CD4-positive, alpha-beta T cell treated with Interferon alpha-2 for 1 hour (primary cell): ENCODE results near the gene LIG1.

Experiments used
- DNase-seq, 2 donors: peaks; one replicate each; pipeline ENCODE4 v3.0.0-alpha.2; 2020 to 2022

LIG1 gene

DNA sequence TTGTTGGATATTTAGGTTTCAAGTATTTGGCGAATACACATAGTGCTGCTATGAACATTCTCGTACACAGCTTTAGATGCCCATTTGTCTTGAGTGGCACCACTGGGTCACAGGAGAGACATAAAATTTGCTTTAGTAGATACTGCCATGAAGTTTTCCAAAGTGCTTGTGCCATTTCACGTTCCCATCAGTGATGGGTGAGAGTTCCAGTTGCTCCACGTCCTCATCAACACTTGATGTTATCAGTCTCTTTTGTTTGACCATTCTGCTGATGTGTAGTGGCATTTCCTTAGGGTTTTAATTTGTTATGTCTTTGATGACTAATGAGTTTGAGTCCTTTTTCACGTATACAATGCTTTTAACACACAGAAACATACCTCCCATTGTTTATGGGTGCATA, 11.4 kb upstream of the LIG1 start:
- no peak for DNase-seq

DNA sequence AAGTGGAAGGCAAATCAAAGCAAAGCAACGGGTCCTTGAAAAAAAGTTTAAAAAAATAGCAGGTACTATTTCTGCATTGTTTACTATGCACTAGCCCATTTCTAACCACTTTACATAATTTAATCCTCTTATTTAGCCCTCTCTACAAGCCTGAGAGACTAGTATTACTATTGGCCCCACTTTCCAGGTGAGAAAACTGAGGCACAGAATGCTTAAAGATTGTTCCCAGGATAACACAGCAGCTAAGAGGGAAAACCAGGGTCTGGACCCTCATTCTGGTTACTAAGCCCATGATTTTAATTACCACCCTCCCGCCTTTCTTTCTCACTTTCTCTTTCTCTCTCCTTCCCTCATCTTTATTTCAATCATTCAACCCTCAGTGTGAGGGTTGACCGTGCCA, 6.1 kb upstream of the LIG1 start:
- DNase-seq, result no peak

DNA sequence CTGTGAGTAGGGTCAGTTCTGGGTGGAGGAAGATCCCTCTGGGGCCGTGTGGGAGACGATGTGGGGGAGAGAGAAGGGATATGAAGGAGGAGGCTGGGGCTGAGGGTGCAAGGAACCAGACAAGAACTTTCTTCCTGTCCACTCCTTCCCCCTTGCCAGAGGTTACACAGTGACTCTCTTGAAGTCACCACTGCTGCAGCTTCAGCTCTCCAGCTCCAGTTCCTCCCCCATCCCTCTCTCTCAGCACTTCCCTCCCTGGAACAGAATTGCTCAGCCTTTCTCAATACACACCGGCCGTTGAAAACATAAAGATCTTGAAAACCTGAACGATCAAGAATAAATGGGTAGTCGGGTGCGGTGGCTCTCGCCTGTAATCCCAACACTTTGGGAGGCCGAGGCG, 5.4 kb upstream of the LIG1 start:
- no peak for DNase-seq

DNA sequence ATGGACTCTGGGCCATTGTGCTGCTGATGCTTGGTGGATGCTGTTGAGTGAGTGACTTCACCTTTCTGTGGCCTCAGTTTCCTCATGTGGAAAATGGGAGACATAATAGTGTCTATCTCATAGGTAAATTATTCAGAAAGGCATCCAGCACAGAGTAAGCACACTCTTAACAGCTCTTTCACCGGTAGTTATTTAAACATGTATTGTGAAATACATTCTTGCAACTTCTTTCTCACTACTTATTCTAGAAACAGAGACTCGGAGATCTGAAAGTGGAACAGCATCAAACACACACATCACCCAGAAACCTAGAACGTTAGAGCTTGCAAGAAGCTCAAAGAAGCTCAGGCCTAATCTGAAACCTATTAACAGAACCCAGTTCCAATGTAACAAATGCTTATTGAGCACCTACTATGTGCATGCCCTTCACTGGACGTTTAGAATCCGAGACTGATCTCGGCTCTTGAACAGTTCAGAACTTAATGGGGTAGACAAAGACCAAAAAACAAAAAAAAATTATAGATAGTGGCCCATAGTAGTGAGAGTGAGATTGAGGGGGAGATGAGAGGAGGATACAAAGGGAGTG, 4.4 kb upstream of the LIG1 start:
- DNase-seq, result no peak

DNA sequence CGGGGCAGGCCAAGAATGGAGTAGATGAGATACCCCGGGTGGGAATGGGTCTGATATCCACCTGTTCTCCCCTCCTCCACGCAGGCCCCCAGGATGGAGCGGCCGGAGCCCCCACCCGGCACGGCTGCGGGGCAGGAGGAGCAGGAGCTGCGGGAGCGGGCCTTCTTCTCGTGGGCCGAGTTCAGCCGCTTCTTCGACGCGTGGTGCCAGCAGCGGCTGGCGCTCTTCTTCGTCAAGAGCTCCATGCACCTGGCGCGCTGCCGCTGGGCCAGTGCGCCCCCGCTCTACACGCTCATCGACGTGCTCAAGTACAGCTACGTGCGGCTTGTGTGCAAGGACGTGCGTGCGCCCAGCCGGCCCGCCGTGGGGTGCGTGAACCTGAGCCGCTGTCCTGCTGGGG, 1.6 kb upstream of the LIG1 start:
- no peak for DNase-seq

DNA sequence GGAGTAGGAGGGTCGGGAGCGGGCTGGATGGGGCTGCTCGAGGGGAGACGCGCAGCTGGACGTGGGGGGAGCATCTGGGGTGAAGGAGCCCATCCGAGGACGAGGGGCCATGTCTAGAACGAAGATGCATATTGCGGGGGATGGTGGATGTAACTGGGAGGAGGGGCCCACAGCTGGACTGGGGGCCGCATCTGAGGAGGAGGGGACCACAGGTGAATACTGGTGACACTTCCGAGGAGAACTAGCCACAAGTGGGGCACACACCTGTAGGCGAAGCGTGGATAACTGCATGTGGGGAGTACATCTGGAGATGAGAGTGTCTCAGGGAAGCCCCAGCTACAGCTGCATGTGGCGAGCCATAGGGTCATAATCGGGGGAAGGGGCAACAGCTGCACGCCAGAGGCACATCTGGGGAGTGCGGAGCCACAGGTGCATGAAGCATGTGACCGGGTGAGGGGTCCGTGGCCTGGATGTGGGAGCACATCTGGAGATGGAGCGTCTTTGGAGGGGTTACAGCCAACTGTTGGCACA, 738 bp upstream of the LIG1 start:
- DNase-seq, result no peak

DNA sequence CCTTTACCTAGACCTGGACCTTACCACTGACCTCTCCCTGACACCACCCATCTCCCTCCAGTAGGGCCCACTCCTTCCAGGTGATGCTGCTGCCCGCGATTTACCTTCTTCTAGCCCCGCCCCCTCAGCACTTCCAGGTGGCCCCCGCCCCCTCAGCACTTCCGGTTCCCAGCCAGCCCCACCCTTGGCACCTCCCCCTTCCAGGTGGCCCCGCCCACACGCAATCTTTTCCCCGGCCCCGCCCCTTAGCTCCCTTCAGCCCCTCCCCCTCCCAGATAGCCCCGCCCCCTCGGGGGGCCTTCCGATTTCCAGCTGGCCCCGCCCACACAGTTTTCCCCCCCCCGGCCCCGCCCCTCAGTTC, 586 bp downstream of the LIG1 start:
- DNase-seq, result peak; percentile 84 to 93

DNA sequence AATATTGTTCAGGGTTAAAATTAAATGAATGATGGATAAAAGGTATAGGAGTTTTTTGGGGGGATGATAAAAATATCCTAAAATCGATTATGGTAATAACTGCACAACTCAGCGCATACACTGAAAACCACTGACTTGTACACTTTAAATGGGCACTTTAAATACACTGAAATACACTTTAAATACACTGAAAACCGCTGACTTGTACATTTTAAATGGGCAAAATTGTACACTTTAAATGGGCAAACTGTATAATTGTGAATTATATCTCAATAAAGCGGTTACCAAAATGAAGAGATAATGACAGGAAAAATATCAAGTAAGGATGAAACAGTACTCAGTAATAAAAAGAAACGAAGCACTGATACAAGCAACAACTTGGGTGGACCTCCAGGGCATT, 1.5 kb downstream of the LIG1 start:
- no peak for DNase-seq

DNA sequence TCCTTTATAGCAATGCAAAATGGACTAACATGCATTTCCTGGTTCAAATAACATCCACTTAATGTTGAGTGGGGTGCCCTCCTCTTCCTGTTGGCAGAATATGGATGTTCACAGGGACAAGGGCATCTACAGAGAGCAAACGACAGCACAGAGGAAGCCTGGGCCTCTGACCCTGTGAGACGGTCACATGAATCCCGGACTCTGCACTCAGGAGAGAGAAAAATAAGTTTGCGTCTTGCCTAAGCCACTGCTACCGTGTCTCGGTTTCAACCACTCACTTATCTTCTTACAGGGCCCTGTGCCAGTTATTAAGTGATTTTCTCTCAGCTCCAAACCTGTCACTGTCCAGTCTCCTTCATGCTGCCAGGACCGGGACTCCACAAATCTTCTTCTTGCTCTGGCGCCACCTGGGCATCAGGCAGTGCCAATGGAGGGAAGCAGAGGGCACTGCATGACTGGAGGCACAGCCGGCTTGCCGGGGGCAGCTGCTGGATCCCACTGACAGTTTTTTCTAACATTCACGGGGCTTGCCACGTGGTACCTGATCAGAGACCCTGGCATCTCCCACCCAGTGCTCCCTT, 11.8 kb downstream of the LIG1 start:
- DNase-seq, result no peak

DNA sequence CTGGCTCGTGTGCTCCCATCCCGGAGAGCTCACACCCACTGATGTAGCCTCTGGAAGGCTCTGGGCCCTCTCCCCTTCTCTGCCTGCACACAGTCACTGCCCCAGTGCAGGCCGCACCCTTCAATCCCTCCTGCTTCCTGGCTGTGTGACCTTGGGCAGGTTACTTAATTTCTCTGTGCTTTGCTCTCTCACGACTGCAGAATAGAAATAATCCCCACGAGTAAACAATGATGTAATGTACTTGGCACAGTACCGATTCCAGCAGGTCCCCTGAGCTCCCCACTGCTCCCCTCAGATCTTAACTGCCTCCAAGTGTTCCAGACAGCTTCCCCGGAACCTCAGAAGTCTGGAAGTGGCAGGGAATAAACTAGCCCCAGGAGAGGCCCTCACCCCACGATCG, 16.1 kb downstream of the LIG1 start:
- DNase-seq, result no peak

DNA sequence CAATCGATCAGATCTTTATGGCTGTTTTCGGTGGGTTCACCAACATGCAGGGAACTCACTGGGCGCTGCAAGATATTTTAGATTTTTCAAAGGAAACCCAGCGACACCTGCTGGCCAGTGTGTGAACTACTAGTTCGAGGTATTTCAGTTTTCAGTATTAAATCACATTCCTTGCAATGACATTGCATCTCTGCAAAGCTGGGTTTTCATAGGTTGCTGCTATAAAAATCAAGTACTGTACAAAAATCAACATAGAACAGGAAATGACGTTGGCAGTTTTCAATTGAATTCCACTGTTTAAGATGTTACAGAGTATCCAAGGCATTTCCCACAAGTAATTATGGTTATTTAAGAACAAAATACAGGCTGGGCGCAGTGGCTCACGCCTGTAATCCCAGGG, 17.6 kb downstream of the LIG1 start:
- peak; percentile 38 to 74 for DNase-seq

DNA sequence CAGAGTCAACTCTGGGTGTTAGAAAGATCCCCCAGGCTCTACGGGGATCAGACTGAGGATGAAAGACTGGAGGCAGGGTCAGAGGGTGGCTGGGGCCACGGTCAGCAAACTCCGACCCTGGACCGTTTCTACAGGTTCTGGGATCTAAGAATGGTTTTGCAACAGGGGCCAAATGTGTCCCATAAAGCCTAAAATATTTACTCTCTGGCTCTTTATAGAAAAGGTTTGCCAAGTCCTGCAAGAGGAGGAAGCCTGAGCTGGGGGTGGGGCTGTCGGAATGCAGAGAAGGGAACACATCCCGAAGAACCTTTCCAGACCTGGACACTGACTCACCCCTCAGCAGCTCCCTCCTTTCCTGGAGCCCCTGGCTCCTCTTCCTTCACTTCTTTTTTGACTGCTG, 20.7 kb downstream of the LIG1 start:
- DNase-seq, result no peak

DNA sequence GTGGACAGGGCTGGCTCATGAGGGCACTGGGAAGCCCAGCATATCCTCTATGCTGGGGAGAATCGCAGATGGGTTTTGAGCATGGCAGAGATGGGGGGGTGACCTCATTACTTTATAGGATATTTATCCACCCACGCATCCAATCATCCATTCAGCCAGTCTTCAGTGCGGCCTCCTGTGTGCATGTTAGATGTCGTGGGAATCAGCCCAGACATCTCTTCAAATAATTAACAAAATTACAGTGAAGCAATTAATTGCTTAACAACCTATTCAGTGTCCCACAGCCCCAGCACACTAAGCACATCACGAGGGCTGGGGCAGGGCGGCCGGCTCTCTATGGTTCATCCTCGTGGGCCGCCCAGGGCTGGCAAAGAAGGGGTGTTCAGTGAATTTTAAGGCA, 21.6 kb downstream of the LIG1 start:
- DNase-seq, result no peak

DNA sequence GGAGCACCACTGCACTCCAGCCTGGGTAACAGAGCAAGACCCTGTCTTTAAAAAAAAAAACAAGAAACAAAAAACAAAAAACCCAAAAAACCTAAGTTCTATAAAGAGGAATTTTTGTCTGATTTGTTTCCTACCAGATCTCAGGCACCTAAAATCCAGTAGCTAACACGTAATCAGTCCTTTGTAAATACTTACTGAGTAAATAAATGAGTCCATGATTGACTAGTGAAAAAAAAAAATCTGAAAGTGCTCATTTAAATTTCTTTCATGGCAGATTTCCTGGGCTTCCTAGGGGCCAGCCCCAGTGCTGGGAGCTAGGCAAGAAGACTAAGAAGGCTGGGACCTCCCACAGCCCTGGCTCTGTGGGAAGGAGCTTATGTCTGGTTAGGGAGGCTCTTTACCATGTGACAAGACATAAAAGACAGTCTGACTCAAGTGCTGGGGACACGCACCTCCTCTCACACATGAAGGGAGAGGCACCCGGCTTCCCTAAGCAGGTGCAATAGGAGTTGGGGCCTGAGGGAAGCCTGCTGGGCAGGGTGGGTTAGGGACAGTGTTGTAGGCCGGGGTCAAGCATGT, 22.5 kb downstream of the LIG1 start:
- DNase-seq, result no peak

DNA sequence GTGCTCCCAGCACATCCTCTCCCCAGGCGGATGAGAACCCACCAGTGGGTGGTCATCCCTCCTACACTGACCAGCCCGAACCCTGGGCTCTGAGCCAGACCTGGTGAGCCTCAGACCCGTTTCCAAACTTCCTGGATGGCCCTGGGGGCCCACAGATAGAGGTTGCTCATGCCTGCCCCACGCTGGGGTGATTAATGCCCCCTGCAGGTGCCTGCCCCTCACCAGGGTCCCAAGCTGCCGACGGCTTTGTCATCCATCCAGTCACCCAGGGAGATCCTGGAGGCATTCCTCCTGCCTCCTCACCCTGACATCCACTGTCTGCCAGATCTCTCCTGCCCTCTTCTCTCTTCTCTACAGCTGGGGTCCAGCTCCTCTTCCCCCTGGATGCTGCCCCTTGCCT, 31.1 kb downstream of the LIG1 start:
- no peak for DNase-seq

DNA sequence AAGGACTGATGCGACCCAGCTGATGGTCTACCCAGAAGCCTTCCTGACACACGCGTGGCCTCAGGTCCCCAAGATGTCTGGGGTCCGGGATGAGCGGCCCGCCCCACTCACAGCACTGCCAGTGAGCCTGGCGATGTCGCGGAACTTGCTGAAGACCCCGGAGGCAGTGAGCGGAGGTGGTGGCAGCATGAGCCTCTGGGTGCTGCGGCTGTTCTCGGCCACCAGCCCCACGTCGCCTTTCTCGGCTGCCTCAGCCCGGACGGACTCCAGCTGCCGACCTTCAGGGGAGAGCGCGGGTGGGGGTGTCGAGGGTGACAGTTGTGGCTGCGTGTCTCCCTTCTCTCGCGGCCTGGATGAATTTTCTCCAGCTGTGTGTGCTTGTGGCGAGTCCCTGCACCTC, 32.7 kb downstream of the LIG1 start:
- no peak for DNase-seq

DNA sequence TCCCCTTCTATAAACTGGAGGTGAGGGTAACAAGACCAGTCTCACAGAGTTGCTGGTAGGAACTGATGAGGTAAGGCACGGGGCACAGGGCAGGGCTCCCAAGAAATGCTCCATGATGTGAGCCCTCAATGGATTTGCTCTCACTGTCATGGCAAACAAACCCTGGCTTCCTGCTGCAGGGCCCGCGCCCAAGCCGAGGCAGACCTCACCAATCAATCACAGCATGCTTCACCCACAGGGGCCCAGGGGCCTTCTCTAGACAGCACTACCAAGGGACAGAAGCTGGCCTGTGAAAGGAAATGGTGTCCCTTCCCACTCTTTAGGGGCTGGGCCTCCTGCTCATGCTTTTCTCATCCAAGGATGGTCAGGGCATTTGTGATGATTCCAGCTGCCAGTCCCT, 33.6 kb downstream of the LIG1 start:
- DNase-seq, result no peak

DNA sequence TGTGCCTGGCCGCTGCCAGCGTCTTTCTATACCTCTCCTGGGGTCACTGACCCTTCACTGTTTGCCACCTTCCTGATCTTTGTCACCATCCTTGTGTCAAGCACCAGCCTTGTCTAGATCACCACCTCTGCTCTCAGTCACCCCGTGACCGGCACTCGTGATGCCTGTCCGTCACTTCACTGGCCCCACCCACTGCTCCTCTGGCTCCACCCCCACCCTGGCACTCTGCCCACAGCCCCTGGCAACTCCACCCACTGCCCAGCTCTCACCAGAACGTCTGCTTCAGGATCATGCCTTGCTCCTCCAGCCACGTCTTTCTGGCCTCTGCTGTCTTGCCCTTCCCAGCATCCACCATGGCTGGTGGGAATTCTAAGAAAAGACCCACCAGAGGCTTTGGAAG, 34.7 kb downstream of the LIG1 start:
- no peak for DNase-seq

DNA sequence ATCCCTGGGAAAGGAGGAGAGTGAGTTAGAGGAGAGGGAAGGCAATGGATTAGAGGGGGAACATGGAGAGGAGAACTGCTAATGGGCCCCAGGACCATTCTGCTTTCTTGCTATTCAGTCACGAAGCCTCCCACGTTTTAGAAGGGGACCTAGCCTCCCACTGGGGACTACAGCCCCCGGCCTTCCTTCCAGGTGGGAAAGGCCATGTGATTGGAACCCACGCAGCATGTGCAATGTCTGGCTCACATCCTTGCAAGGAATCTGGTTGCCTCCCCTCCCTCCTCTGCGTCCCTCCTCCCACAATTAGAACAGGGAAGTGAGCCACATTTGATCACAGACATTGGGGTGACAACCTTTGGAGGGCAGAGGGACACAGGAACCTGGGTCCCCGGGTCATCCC, 37.0 kb downstream of the LIG1 start:
- DNase-seq, result no peak

DNA sequence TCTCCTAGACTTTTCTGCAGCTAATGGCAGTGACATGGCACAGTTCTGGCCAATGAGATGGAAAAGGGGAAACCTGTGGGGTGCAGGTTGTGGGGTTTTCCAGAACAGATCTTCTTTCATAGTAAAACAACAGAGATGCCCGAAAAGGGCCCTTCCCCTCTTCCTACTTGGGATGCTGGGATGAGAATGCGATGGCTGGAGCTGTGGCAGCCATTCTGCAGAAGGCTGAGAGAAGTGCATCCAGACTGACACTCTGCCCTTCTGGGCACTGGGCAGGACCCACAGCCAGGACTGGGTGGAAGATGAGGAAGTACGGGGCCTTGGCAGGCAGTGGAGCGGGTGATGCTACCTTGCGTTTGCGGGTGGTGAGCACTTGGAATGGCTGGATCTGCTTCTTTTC, 42.6 kb downstream of the LIG1 start:
- no peak for DNase-seq

DNA sequence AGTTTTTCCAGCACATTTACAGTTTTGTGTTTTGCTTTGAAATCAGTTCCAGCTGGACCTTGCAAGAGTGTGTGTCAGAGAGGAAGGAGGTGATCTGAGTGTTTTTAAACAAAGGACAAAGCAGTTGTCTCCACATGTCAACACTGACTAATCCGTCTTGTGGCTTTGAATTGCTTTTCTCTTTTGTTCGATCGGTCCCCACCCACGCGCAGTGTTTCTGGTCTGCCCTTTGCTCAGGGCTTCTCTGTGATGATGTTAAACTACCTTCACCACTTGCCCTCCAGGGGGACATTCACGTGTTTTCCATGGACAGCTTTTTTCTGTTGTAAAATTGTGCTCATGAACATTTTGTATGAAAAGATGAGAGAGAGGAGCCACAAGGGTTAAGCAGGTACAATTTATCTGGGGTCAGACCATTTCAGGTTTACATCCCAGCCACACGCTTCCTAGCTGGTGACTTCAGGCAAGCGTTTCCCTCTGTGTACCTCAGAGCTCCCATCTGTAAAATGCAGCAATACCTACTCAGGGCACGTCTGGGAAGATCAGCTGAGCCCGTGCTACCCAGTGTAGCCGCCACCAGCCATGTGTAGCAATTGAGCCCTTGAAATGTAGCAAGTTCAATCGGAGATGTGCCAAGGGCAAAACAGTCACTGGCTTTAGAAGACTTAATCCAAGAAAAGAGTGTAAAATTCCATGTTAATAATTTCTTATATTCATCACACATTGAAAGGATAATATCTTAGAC, 46.1 kb downstream of the LIG1 start:
- DNase-seq, result no peak

DNA sequence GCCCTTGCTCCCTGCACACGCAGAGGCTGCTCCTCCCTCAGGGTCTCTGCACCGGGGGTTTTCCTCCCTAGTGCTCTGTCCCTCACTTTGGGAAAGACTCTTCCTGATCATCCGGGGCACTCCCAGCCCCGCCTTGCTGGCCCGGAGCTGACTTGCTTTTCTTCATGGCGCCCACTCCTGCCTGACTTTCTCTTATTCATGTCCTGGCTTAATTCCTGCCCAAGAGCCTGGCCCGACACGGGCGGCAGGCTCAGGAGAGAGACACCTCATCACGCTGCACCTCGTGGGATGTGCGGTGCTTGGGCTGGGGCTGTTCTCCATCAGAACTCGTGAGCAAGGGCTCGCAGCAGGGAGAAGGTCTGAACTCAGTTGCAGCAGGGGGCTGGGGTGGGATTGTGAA, 47.7 kb downstream of the LIG1 start:
- DNase-seq, result no peak

DNA sequence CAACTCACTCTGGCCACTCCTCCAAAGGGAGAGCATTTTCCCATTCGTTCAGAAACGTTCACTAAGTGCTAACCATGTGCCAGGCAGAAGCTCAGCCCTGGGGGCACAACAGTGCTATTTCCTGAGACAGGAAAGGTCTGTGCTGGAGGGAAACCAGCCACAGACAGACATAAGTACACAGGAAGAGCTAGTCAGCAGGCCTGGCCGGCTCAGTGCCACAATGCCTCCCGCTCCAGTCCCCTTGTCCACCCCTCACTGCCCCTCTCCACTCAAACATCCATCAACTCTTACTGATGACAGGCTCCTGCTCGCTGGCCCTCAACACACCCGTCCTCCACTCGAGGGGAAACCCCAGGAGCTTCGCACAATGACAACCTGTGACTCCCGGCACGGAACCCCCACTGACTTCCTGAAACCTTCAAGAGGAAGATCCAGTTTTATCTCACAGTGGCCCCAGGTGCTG, 48.2 kb downstream of the LIG1 start:
- no peak for DNase-seq

DNA sequence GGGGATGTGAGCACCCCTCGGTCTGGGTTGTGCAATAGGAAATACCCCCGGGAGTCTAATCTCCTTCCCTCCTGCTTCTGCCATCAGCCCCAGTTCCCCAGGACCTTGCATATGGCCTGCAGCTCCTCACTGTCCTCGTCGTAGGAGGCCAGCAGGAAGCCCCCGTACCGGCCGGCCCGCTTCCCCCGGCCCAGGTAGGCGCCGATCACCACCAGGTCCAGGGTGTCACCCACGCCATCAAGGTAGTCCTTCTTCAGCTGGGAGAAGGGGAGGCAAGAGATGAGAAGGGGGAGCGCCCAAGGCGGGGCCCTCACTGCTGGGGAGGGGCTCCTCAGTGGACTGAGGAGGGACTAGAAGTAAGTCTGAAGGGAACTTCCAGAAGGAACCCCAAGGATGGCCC, 49.1 kb downstream of the LIG1 start:
- no peak for DNase-seq
